Measurements from ENCODE around the gene CYP27A1. TPM values are rescaled to one million over a fixed set of nuclear protein-coding genes. Genes with fewer than 3 reads are reported as not detected.

CYP27A1 gene
- total and polyA plus RNA-seq, 3 donors from 2014 or later = 30.2 to 62.8 (median 37.2) TPM

DNA sequence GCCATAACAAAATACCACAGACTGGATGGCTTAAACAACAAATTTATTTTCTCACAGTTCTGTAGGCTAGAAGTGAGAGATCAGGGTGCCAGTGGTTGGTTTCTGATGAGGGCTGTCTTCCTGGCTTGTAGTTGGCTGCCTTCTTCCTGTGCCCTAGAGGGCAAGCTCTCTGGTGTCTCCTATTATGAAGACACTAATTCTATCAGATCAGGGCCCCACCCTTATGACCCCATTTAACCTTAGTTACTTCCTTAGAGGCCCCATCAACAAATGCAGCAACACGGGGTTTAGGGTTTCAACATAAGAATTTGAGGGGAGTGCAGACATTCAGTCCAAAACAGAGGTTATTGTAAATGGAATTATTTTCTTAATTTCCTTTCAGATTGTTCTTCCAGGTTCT is 22.9 kb downstream of the CYP27A1 start:
- H3K27me3 ChIP-seq = no peaks in the 10 kb centered on the region
- 93 to 100% methylated on average over 1 of the region's 1 CpG for WGBS, 2 donors
- no peak overlapping the region for H3K27ac ChIP-seq
- no peak for DNase-seq
- no peaks in the 10 kb centered on the region for H3K4me1 ChIP-seq
- intact Hi-C loops (cut with DNase I; ENCODE audit: low total_unique reads) = no loop called here
- TF ChIP-seq, protein P1, sequence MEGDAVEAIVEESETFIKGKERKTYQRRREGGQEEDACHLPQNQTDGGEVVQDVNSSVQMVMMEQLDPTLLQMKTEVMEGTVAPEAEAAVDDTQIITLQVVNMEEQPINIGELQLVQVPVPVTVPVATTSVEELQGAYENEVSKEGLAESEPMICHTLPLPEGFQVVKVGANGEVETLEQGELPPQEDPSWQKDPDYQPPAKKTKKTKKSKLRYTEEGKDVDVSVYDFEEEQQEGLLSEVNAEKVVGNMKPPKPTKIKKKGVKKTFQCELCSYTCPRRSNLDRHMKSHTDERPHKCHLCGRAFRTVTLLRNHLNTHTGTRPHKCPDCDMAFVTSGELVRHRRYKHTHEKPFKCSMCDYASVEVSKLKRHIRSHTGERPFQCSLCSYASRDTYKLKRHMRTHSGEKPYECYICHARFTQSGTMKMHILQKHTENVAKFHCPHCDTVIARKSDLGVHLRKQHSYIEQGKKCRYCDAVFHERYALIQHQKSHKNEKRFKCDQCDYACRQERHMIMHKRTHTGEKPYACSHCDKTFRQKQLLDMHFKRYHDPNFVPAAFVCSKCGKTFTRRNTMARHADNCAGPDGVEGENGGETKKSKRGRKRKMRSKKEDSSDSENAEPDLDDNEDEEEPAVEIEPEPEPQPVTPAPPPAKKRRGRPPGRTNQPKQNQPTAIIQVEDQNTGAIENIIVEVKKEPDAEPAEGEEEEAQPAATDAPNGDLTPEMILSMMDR (IDR thresholded peaks at IDR 0.05) = no peak
- no peak for TF ChIP-seq POLR2A (IDR thresholded peaks at IDR 0.05)
- H3K4me3 ChIP-seq = no peak overlapping the region
- H3K9me3 ChIP-seq = no peaks in the 10 kb centered on the region
- H3K36me3 ChIP-seq (ENCODE audit: low read depth, missing control alignments) = no peaks in the 10 kb centered on the region

DNA sequence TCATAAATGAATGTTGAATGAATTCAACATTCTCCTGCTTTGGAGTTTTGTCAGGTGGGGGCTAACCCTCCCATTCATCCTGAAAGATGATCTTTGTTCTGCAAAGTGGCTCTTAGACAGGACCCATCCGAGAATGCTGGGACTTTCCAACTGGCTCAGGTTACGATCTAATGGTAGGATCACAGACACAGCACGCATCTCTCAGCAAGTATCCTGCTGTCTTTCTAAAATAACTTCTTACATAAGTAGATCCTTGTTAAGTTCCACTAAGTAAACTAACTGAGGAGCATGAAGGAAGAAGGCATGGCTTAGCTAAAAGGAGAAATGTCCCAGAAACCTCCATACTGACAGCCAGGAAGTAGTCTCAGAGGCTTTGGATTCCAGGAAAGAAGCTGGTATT is 23.7 kb downstream of the CYP27A1 start:
- WGBS, 2 donors = 22 to 38% methylated on average over 3 of the region's 3 CpGs
- Histone ChIP-seq H3K4me1 (no peaks in the 10 kb centered on the region), H3K9me3 (no peaks in the 10 kb centered on the region), H3K36me3 (ENCODE audit: low read depth, missing control alignments) (no peaks in the 10 kb centered on the region), H3K27ac (peak overlapping the region; percentile 29 to 73), H3K27me3 (no peaks in the 10 kb centered on the region), H3K4me3 (no peak overlapping the region)
- TF ChIP-seq POLR2A (IDR thresholded peaks at IDR 0.05) = no peak
- TF ChIP-seq, protein P1 (IDR thresholded peaks at IDR 0.05) = no peak
- DNase-seq = no peak
- intact Hi-C loops (cut with DNase I; ENCODE audit: low total_unique reads) = no loop called here

DNA sequence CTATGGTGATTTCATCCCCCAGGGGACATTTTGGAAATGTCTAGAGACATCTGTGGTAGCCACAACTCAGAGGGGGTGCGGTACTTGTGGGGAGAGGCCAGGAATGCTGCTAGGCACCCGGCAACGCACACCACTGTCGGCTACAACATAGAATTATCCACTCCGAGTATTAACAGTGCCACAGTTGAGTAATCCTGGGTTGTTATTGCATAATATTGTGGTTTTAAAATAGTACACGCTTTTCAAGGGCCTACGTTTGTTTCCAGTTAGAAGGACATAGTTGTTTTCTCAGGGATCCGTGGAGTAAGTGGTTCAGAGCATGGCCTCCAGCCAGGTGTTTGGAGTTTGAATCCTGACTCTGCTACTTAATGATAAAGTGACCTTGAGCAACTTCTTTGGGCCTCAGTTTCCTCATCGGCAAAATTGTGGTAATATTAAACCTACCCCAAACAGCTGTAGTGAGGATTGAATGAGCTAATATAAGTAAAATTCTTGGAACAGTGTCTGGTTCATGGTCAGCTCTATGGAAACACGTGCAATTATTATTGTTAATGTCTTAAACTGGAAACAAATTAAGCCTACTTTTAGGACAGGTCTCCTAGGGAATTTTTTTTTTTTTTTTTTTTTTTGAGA is 24.5 kb downstream of the CYP27A1 start:
- Histone ChIP-seq H3K4me3 (no peak overlapping the region), H3K36me3 (ENCODE audit: low read depth, missing control alignments) (no peaks in the 10 kb centered on the region), H3K4me1 (no peaks in the 10 kb centered on the region), H3K27ac (peak overlapping the region; percentile 60 to 73), H3K9me3 (no peaks in the 10 kb centered on the region), H3K27me3 (no peaks in the 10 kb centered on the region)
- WGBS, 2 donors = 40 to 43% methylated on average over 10 of the region's 10 CpGs
- DNase-seq = peak; percentile 59
- intact Hi-C loops (cut with DNase I; ENCODE audit: low total_unique reads) = no loop called here
- TF ChIP-seq POLR2A (IDR thresholded peaks at IDR 0.05) = no peak
- TF ChIP-seq, protein P1 (IDR thresholded peaks at IDR 0.05) = no peak

DNA sequence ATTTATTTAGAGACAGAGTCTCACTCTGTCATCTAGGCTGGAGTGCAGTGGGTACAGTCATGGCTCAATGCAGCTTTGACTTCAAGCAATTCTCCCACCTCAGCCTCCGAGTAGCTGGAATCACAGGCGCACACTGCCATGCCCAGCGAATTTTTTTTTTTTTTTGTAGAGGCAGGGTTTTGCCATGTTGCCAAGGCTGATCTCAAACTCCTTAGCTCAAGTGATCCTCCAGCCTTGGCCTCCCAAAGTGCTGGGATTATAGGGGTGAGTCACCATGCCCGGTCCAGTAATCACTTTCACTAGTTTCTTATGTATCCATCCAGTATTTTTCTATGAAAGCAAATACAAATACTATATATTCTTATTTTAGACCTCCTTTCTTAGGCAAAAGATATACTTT is 25.7 kb downstream of the CYP27A1 start:
- WGBS, 2 donors = 85 to 91% methylated on average over 4 of the region's 4 CpGs
- intact Hi-C loops (cut with DNase I; ENCODE audit: low total_unique reads) = no loop called here
- Histone ChIP-seq H3K36me3 (ENCODE audit: low read depth, missing control alignments) (no peaks in the 10 kb centered on the region), H3K27me3 (no peaks in the 10 kb centered on the region), H3K4me3 (no peak overlapping the region), H3K27ac (no peak overlapping the region), H3K9me3 (no peaks in the 10 kb centered on the region), H3K4me1 (no peaks in the 10 kb centered on the region)
- no peak for DNase-seq
- no peak for TF ChIP-seq POLR2A (IDR thresholded peaks at IDR 0.05)
- TF ChIP-seq, protein P1 (IDR thresholded peaks at IDR 0.05) = no peak

DNA sequence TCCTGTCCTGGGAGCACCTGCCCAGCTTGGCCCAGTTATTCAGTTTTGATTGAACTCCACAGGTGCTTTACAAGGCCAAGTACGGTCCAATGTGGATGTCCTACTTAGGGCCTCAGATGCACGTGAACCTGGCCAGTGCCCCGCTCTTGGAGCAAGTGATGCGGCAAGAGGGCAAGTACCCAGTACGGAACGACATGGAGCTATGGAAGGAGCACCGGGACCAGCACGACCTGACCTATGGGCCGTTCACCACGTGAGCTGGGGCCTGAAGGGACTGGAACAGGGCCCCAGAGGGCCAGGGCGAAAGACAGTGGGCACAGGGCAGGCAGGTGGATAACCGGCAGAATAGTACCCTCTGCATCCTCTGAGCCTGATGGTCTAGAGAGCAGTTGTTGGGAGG is 27.6 kb downstream of the CYP27A1 start:
- H3K9me3 ChIP-seq = no peaks in the 10 kb centered on the region
- 97% methylated on average over 12 of the region's 12 CpGs for WGBS, 2 donors
- intact Hi-C loops (cut with DNase I; ENCODE audit: low total_unique reads) = no loop called here
- no peak overlapping the region for H3K4me3 ChIP-seq
- no peaks in the 10 kb centered on the region for H3K27me3 ChIP-seq
- no peak overlapping the region for H3K27ac ChIP-seq
- no peak for DNase-seq
- peaks cover 7% of the 10 kb centered on the region for H3K4me1 ChIP-seq
- TF ChIP-seq POLR2A (IDR thresholded peaks at IDR 0.05) = no peak
- TF ChIP-seq, protein P1 (IDR thresholded peaks at IDR 0.05) = no peak
- no peaks in the 10 kb centered on the region for H3K36me3 ChIP-seq (ENCODE audit: low read depth, missing control alignments)
